K562 (cell line): Measurements from ENCODE around the gene TNNT1. TPM values are rescaled to one million over a fixed set of nuclear protein-coding genes. Genes with fewer than 3 reads are reported as not detected.

Experiments used
- CEBPB ChIP-seq: fragments of 450-650 bp; IDR thresholded peaks from 2 replicates; pipeline ENCODE4 v1.6.1; 2016; ENCODE audit warnings: missing genetic modification characterization, missing compliant biosample characterization
- CREBBP ChIP-seq: IDR thresholded peaks from one replicate; pipeline ENCODE4 v1.6.1; 2012; ENCODE audit warnings: low read depth, mild to moderate bottlenecking, control low read depth, inconsistent platforms, low read length
- CXXC5 ChIP-seq: fragments of 250-450 bp; sonication (Bioruptor Pico); IDR thresholded peaks from 2 replicates; pipeline ENCODE4 v1.8.0; 2022; ENCODE audit warnings: inconsistent platforms, mild to moderate bottlenecking, moderate library complexity
- E2F3 ChIP-seq: fragments of 250-450 bp; sonication (Bioruptor Pico); IDR thresholded peaks from 2 replicates; pipeline ENCODE4 v1.4.0; 2020; ENCODE audit warnings: mild to moderate bottlenecking
- ETV6 ChIP-seq, 3 experiments: fragments of 150-350 bp in 1 of 3; sonication (generic) in 1 of 3; formaldehyde crosslinking in 1 of 3; IDR thresholded peaks; 2 replicates each; pipeline versions ENCODE4 v1.6.1 to v1.8.0; 2014 to 2022; ENCODE audit warnings: borderline replicate concordance in 2 of 3, low read depth in 2 of 3, antibody characterized with exemption in 1 of 3, low read length in 1 of 3, mild to moderate bottlenecking in 1 of 3, missing genetic modification reagents in 1 of 3
- FOSL1 ChIP-seq: fragments of 200-800 bp; sonication (Bioruptor generic); conservative IDR thresholded peaks from 2 replicates; pipeline ENCODE4 v1.6.1; 2016; ENCODE audit warnings: missing genetic modification characterization, missing compliant biosample characterization
- GATAD2A ChIP-seq: fragments of 450-650 bp; IDR thresholded peaks from 2 replicates; pipeline ENCODE4 v1.6.1; 2017
- HMGN3 ChIP-seq: IDR thresholded peaks from 2 replicates; pipeline ENCODE4 v1.6.1; 2011; ENCODE audit warnings: borderline replicate concordance, low read depth, mild to moderate bottlenecking, mixed read lengths, low read length; ENCODE audit not compliant: insufficient read length; ENCODE audit errors: extremely low read depth
- MAZ ChIP-seq, 2 experiments: fragments of 450-650 bp in 1 of 2; sonication (generic) in 1 of 2; formaldehyde crosslinking; IDR thresholded peaks in 1 of 2; conservative IDR thresholded peaks in 1 of 2; 2 replicates each; pipeline versions ENCODE4 v1.4.0 to v1.5.0; 2020; ENCODE audit warnings: mild to moderate bottlenecking in 1 of 2, missing genetic modification reagents in 1 of 2
- MCM7 ChIP-seq, 2 experiments: fragments of 450-650 bp; IDR thresholded peaks; 2 replicates each; pipeline ENCODE4 v1.6.1; 2016 to 2018
- PHB ChIP-seq: fragments of 250-450 bp; sonication (Bioruptor Pico); IDR thresholded peaks from 2 replicates; pipeline ENCODE4 v1.5.0; 2021
- RERE ChIP-seq: sonication (generic); formaldehyde crosslinking; IDR thresholded peaks from 2 replicates; pipeline ENCODE4 v1.8.0; 2023; ENCODE audit warnings: missing genetic modification reagents, mild to moderate bottlenecking, borderline replicate concordance
- SAP30 ChIP-seq: fragments of 200-600 bp; sonication (generic); IDR thresholded peaks from 2 replicates; pipeline ENCODE4 v1.6.1; 2012; ENCODE audit warnings: borderline replicate concordance, low read depth, mild to moderate bottlenecking, moderate library complexity, low read length, control low read depth, inconsistent platforms; ENCODE audit not compliant: insufficient read depth, poor library complexity, severe bottlenecking
- SMC3 ChIP-seq: conservative IDR thresholded peaks from 2 replicates; pipeline ENCODE4 v1.6.1; 2011; ENCODE audit warnings: low read depth, low read length, improper control_type of control experiment; ENCODE audit not compliant: insufficient read depth
- STAT5B ChIP-seq: fragments of 250-450 bp; sonication (Bioruptor Pico); IDR thresholded peaks from 2 replicates; pipeline ENCODE4 v1.8.0; 2021; ENCODE audit warnings: mild to moderate bottlenecking, inconsistent platforms
- SUPT5H ChIP-seq: fragments of 450-650 bp; IDR thresholded peaks from 2 replicates; pipeline ENCODE4 v1.6.1; 2016
- YBX1 ChIP-seq: fragments of 450-650 bp; IDR thresholded peaks from 2 replicates; pipeline ENCODE4 v1.7.1; 2016; ENCODE audit warnings: mild to moderate bottlenecking
- ZNF398 ChIP-seq: fragments of 250-450 bp; sonication (Bioruptor Pico); IDR thresholded peaks from 2 replicates; pipeline ENCODE4 v1.8.0; 2021; ENCODE audit warnings: moderate library complexity, mild to moderate bottlenecking, inconsistent platforms
- ZNF408 ChIP-seq: fragments of 250-450 bp; sonication (Bioruptor Pico); IDR thresholded peaks from 2 replicates; pipeline ENCODE4 v1.4.0; 2020; ENCODE audit warnings: low read depth, mild to moderate bottlenecking, moderate library complexity
- ZNF780A ChIP-seq: fragments of 250-450 bp; sonication (Bioruptor Pico); IDR thresholded peaks from 2 replicates; pipeline ENCODE4 v1.5.0; 2021; ENCODE audit warnings: mild to moderate bottlenecking
- polyA plus RNA-seq, 8 experiments: library from polyadenylated mRNA; depleted of rRNA in 4 of 8; stranded (reverse) in 5 of 8; unstranded in 3 of 8; fragments of >200 nt; fragmentation: Nextera tagmentation in 2 of 8; fragmentation: Illumina TruSeq in 1 of 8; extraction: Ambion mirVana in 2 of 8; extraction: Trizol in 1 of 8; gene quantifications; 2 replicates each; pipeline versions ENCODE4 v1.2.1 to v1.2.3, GENCODE V29; 2011 to 2014; ENCODE audit warnings: inconsistent platforms in 1 of 8, missing spikeins in 1 of 8
- total RNA-seq, 7 experiments: library from RNA; depleted of rRNA in 6 of 7; stranded (reverse); fragments of >200 nt in 6 of 7; fragmentation: Illumina TruSeq in 2 of 7; extraction: Trizol in 2 of 7; gene quantifications; 2 replicates each; pipeline versions ENCODE4 v1.2.1 to v1.2.3, GENCODE V29; 2011 to 2021; ENCODE audit warnings: low replicate concordance in 1 of 7

Gene TNNT1
- total and polyA plus RNA-seq, 9 of the 15 experiments (the other 6 are each of a cell fraction or from before 2014, with no cell fraction given), result 31.8 to 390 (median 227) TPM

GRCh38 chr19:55146705-55147273 lies 2.2 kb downstream of the TNNT1 start (continued):
- TF ChIP-seq ZNF398 (CRISPR knock-in tag) (no peak), RERE (CRISPR knock-in tag) (no peak), HMGN3 (peak; percentile 29), SAP30 (peak; percentile 38), ETV6 (IDR thresholded peaks at IDR 0.05; ENCODE audit: borderline replicate concordance in 1 of 2, low read depth in 2 of 2, low read length in 1 of 2) (0 out of 4 replicates have a peak, but pooled peaks of 1 of the 2 experiments have one; percentile 33), ETV6 (CRISPR knock-in tag; IDR thresholded peaks at IDR 0.05; ENCODE audit: borderline replicate concordance) (no peak), SUPT5H (peak; percentile 68), YBX1 (no peak), SMC3 (0 out of 2 replicates have a peak, but pooled peaks have one; percentile 0), ZNF408 (CRISPR knock-in tag) (no peak), FOSL1 (0 out of 2 replicates have a peak, but pooled peaks have one; percentile 4), MCM7 (IDR thresholded peaks at IDR 0.05) (peak in 1 of 2 experiments; percentile 82; a peak in 1 of 4 replicates), E2F3 (CRISPR knock-in tag) (no peak), CEBPB (tag) (no peak), CREBBP (no peak), PHB (CRISPR knock-in tag) (no peak), ZNF780A (CRISPR knock-in tag) (no peak), CXXC5 (CRISPR knock-in tag) (peak; percentile 11; the same call in 1 of the 2 replicates), MAZ (CRISPR knock-in tag; conservative IDR thresholded peaks at IDR 0.05 in 1 of 2, IDR thresholded peaks at IDR 0.05 in 1 of 2) (peak; percentile 69 to 95), STAT5B (no peak), GATAD2A (peak; percentile 36; the same call in 1 of the 2 replicates)
